GM20000 (cell line): ENCODE measurements around the gene ARSJ.
"Not testable (repeated sequence)": the region's sequence is repeated elsewhere in the genome, so short reads cannot be mapped to it uniquely, and the experiment has no call there.

Experiments used
- DNase-seq: peaks from one replicate; pipeline ENCODE4 v3.0.0; 2012; ENCODE audit warnings: low spot score
- CTCF ChIP-seq: IDR thresholded peaks from 2 replicates; pipeline ENCODE4 v1.5.1; 2012; ENCODE audit warnings: mild to moderate bottlenecking, control low read depth; ENCODE audit errors: extremely low read depth, missing control alignments

Gene ARSJ

GRCh38 chr4:114019276-114019968 is 40.0 kb upstream of the ARSJ start:
- DNase-seq, result no peak
- TF ChIP-seq CTCF, result no peak

GRCh38 chr4:114017120-114017917 is 37.9 kb upstream of the ARSJ start:
- no peak for DNase-seq
- TF ChIP-seq CTCF, result no peak

GRCh38 chr4:114015444-114015899 is 36.0 kb upstream of the ARSJ start:
- TF ChIP-seq CTCF, result no peak
- no peak for DNase-seq

- not testable (repeated sequence) for DNase-seq
Observed at GRCh38 chr4:114013201-114013600, 33.8 kb upstream of the ARSJ start.

GRCh38 chr4:114012749-114013148 is 33.3 kb upstream of the ARSJ start:
- no peak for TF ChIP-seq CTCF
- DNase-seq, result no peak

GRCh38 chr4:114005569-114006442 is 26.4 kb upstream of the ARSJ start:
- DNase-seq, result no peak
- no peak for TF ChIP-seq CTCF

GRCh38 chr4:114004483-114005226 is 25.2 kb upstream of the ARSJ start:
- DNase-seq, result not testable (repeated sequence)
